HepG2 (cell line): ENCODE data around the gene BICDL2. TPM values are rescaled to one million over a fixed set of nuclear protein-coding genes. Genes with fewer than 3 reads are reported as not detected.

Experiments
- E2F2 ChIP-seq: sonication (generic); formaldehyde crosslinking; IDR thresholded peaks from 2 replicates; pipeline ENCODE4 v1.4.0; 2020; ENCODE audit warnings: missing genetic modification reagents, borderline replicate concordance
- ESRRA ChIP-seq: sonication (generic); formaldehyde crosslinking; IDR thresholded peaks from 2 replicates; pipeline ENCODE4 v1.5.1; 2020; ENCODE audit warnings: mild to moderate bottlenecking, low read depth, missing genetic modification reagents
- FOXO1 ChIP-seq: sonication (generic); formaldehyde crosslinking; IDR thresholded peaks from 2 replicates; pipeline ENCODE4 v1.4.0; 2020; ENCODE audit warnings: missing genetic modification reagents
- GLMP ChIP-seq: sonication (generic); formaldehyde crosslinking; IDR thresholded peaks from 2 replicates; pipeline ENCODE4 v1.9.0; 2021; ENCODE audit warnings: missing genetic modification reagents, mild to moderate bottlenecking, borderline replicate concordance
- GTF2F1 ChIP-seq: fragments of 150-350 bp; IDR thresholded peaks from 2 replicates; pipeline ENCODE4 v1.6.1; 2014; ENCODE audit warnings: low read length
- HIC2 ChIP-seq: sonication (generic); formaldehyde crosslinking; IDR thresholded peaks from 2 replicates; pipeline ENCODE4 v1.9.0; 2022; ENCODE audit warnings: low read depth, missing genetic modification reagents
- IKZF5 ChIP-seq: IDR thresholded peaks from 2 replicates; pipeline ENCODE4 v1.6.1; 2018; ENCODE audit warnings: missing genetic modification reagents, mild to moderate bottlenecking, missing compliant biosample characterization
- KLF6 ChIP-seq: IDR thresholded peaks from 2 replicates; pipeline ENCODE4 v1.8.0; 2016; ENCODE audit warnings: missing biosample characterization, missing genetic modification reagents
- MBD4 ChIP-seq: IDR thresholded peaks from 2 replicates; pipeline ENCODE4 v1.6.1; 2012; ENCODE audit warnings: low read length, inconsistent platforms, borderline replicate concordance
- MTA1 ChIP-seq: sonication (generic); formaldehyde crosslinking; IDR thresholded peaks from 2 replicates; pipeline ENCODE4 v1.4.0; 2020; ENCODE audit warnings: missing genetic modification reagents, mild to moderate bottlenecking, borderline replicate concordance
- RFX5 ChIP-seq: IDR thresholded peaks from 2 replicates; pipeline ENCODE4 v1.6.1; 2011; ENCODE audit warnings: low read depth, low read length, improper control_type of control experiment
- SCMH1 ChIP-seq: sonication (generic); formaldehyde crosslinking; IDR thresholded peaks from 2 replicates; pipeline ENCODE4 v1.9.0; 2021; ENCODE audit warnings: missing genetic modification reagents, mild to moderate bottlenecking, borderline replicate concordance
- SMAD3 ChIP-seq: sonication (generic); formaldehyde crosslinking; IDR thresholded peaks from 2 replicates; pipeline ENCODE4 v1.4.0; 2020; ENCODE audit warnings: missing genetic modification reagents
- SPEN ChIP-seq: sonication (generic); formaldehyde crosslinking; IDR thresholded peaks from 2 replicates; pipeline ENCODE4 v1.5.1; 2020; ENCODE audit warnings: low read depth, mild to moderate bottlenecking, missing genetic modification reagents
- SRSF4 ChIP-seq: fragments of 200-400 bp; formaldehyde crosslinking; IDR thresholded peaks from one replicate; pipeline ENCODE4 v1.6.1; 2018; ENCODE audit warnings: mild to moderate bottlenecking, low read depth, low read length, moderate library complexity; ENCODE audit not compliant: poor library complexity, severe bottlenecking
- TBX2 ChIP-seq: sonication (generic); formaldehyde crosslinking; IDR thresholded peaks from 2 replicates; pipeline ENCODE4 v1.5.0; 2020; ENCODE audit warnings: missing genetic modification reagents, mild to moderate bottlenecking, borderline replicate concordance
- ZBTB7B ChIP-seq: sonication (generic); formaldehyde crosslinking; IDR thresholded peaks from 2 replicates; pipeline ENCODE4 v1.4.0; 2020; ENCODE audit warnings: missing genetic modification reagents
- ZFP62 ChIP-seq: sonication (generic); formaldehyde crosslinking; IDR thresholded peaks from 2 replicates; pipeline ENCODE4 v1.4.0; 2020; ENCODE audit warnings: missing genetic modification reagents
- ZMAT3 ChIP-seq: sonication (generic); formaldehyde crosslinking; conservative IDR thresholded peaks from 2 replicates; pipeline ENCODE4 v1.7.0; 2021; ENCODE audit warnings: missing genetic modification reagents
- ZNF136 ChIP-seq: sonication (generic); formaldehyde crosslinking; IDR thresholded peaks from 2 replicates; pipeline ENCODE4 v1.8.1; 2022; ENCODE audit warnings: low read depth, mild to moderate bottlenecking, moderate library complexity, missing genetic modification reagents
- ZNF367 ChIP-seq: sonication (generic); formaldehyde crosslinking; IDR thresholded peaks from 2 replicates; pipeline ENCODE4 v1.4.0; 2020; ENCODE audit warnings: missing genetic modification reagents, borderline replicate concordance
- ZNF503 ChIP-seq: sonication (generic); formaldehyde crosslinking; IDR thresholded peaks from 2 replicates; pipeline ENCODE4 v1.4.0; 2020; ENCODE audit warnings: missing genetic modification reagents
- ZNF550 ChIP-seq: sonication (generic); formaldehyde crosslinking; IDR thresholded peaks from 2 replicates; pipeline ENCODE4 v1.4.0; 2020; ENCODE audit warnings: mild to moderate bottlenecking, missing genetic modification reagents, borderline replicate concordance
- ZNF720 ChIP-seq: sonication (generic); formaldehyde crosslinking; IDR thresholded peaks from 2 replicates; pipeline ENCODE4 v1.4.0; 2020; ENCODE audit warnings: missing genetic modification reagents
- polyA plus RNA-seq, 8 experiments: library from polyadenylated mRNA; depleted of rRNA in 3 of 8; stranded (reverse) in 7 of 8; unstranded in 1 of 8; fragments of >200 nt; fragmentation: Illumina TruSeq in 4 of 8; extraction: Trizol in 4 of 8; gene quantifications; 2 replicates each; pipeline versions ENCODE4 v1.2.1 to v1.2.3, GENCODE V29; 2011 to 2016; ENCODE audit warnings: low read depth in 4 of 8, missing spikeins in 1 of 8, mixed read lengths in 1 of 8; ENCODE audit not compliant: insufficient read depth in 1 of 8
- total RNA-seq, 5 experiments: library from RNA; depleted of rRNA; stranded (reverse); fragments of >200 nt; fragmentation: Illumina TruSeq; extraction: Trizol; gene quantifications; 2 replicates each; pipeline ENCODE4 v1.2.3, GENCODE V29; 2016; ENCODE audit warnings: low read depth in 1 of 5

Gene BICDL2
- total and polyA plus RNA-seq, 2 of the 13 experiments (the other 11 are each of a cell fraction or from before 2014, with no cell fraction given): 0.12 TPM; not detected in 1

GRCh38 chr16:3017794-3018506, 18.8 kb downstream of the BICDL2 start, which contains the start of gene CLDN6 (continued):
- TF ChIP-seq IKZF5 (CRISPR knock-in tag): no peak
- TF ChIP-seq ZFP62: no peak
- no peak for TF ChIP-seq SPEN
- no peak for TF ChIP-seq RFX5
- no peak for TF ChIP-seq ZNF367
- TF ChIP-seq ZBTB7B (CRISPR knock-in tag): no peak
- TF ChIP-seq HIC2 (CRISPR knock-in tag): 0 out of 2 replicates have a peak, but pooled peaks have one; percentile 48
- no peak for TF ChIP-seq ZMAT3 (CRISPR knock-in tag)
- TF ChIP-seq GTF2F1: no peak
- TF ChIP-seq ZNF720: no peak
- no peak for TF ChIP-seq E2F2
- TF ChIP-seq TBX2: no peak
- TF ChIP-seq ZNF136 (CRISPR knock-in tag): no peak
- TF ChIP-seq SRSF4: no peak
- no peak for TF ChIP-seq SCMH1 (CRISPR knock-in tag)
- no peak for TF ChIP-seq GLMP (CRISPR knock-in tag)
- TF ChIP-seq FOXO1: no peak
- no peak for TF ChIP-seq KLF6
- no peak for TF ChIP-seq ZNF503 (CRISPR knock-in tag)
- no peak for TF ChIP-seq SMAD3 (CRISPR knock-in tag)
- TF ChIP-seq MTA1 (CRISPR knock-in tag): no peak
- TF ChIP-seq ZNF550 (CRISPR knock-in tag): no peak
- TF ChIP-seq MBD4: no peak
- TF ChIP-seq ESRRA: no peak
